ENCODE results near the gene P2RY8. TPM values are rescaled to one million over a fixed set of nuclear protein-coding genes. Genes with fewer than 3 reads are reported as not detected.

The P2RY8 gene
- total RNA-seq, 1 donor from 2014 or later, result not detected

DNA sequence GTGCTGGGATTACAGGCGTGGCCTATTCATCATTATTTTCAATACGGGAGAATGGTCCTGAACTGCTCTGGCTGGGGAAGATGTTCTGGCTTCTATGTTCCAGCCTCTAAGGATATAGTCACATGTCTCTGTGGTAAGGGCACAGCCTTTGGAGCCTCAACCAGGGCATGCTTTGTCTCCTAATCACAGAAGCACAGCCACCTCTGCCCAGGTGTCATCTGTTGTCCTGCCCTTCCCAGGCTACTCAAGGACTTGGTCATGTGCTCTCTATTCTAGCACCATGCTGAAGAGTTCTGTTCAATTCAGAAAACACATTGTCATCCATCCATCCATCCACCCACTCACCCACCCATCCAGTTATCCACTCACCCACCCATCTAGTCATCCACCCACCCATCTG, 113.8 kb downstream of the P2RY8 start:
- DNase-seq (ENCODE audit: low read depth), result no peak

DNA sequence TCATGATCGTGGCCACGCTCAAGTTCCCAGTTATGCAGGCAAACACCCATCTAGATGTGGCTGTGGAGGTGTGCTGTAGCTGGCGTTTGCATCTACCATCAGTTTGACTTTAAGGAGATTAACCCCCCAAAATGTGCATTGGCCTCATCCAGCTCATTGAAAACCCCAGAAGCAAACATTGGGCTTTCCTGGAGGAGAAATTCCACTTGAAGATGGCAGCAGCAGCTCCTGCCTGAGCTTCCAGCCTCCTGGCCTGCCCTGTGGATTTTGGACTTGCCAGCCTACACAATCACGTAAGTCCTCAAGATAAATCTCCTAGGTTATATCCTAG, 114.9 kb downstream of the P2RY8 start:
- TF ChIP-seq, protein P1, sequence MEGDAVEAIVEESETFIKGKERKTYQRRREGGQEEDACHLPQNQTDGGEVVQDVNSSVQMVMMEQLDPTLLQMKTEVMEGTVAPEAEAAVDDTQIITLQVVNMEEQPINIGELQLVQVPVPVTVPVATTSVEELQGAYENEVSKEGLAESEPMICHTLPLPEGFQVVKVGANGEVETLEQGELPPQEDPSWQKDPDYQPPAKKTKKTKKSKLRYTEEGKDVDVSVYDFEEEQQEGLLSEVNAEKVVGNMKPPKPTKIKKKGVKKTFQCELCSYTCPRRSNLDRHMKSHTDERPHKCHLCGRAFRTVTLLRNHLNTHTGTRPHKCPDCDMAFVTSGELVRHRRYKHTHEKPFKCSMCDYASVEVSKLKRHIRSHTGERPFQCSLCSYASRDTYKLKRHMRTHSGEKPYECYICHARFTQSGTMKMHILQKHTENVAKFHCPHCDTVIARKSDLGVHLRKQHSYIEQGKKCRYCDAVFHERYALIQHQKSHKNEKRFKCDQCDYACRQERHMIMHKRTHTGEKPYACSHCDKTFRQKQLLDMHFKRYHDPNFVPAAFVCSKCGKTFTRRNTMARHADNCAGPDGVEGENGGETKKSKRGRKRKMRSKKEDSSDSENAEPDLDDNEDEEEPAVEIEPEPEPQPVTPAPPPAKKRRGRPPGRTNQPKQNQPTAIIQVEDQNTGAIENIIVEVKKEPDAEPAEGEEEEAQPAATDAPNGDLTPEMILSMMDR (conservative IDR thresholded peaks at IDR 0.05; ENCODE audit: low read depth, low read length), result no peak
- no peak overlapping the region for H3K4me3 ChIP-seq (ENCODE audit: low read depth, low read length)
- DNase-seq (ENCODE audit: low read depth), result no peak

More for the DNA sequence above, 113.8 kb downstream of the P2RY8 start:
- TF ChIP-seq, protein P1 (conservative IDR thresholded peaks at IDR 0.05; ENCODE audit: low read depth, low read length), result no peak
- no peak overlapping the region for H3K4me3 ChIP-seq (ENCODE audit: low read depth, low read length)

DNA sequence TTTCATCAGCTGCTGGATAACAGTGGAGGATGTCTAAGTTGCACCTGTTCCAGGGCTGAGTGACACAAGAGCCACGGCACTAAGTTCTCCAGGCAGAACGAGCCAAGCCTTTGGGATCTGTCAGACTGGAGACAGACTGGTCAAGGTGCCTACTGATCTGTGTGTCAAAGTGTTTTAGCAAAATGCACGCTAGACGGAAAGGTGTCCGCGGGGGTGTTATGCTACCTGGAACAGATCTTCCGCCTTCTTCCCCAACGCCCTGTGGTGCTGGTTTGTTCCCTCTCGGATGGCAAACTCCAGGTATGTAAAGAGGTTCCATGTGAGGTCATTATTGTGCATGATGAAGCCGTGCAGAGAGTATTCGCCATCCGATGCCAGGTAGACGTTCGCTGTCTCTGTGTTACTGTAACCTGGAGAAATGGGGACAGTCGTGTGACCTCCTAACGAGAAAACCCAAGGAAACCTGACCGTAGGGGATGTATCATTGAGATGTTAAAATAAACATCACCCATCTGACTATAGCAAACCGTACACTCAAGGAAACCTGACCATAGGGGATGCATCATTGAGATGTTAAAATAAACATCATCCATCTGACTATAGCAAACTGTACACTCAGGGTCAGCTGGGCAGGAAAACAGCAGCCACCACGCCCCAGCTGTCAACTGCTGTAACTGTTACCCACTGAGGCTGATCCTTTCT, 115.4 kb downstream of the P2RY8 start:
- no peak for DNase-seq (ENCODE audit: low read depth)
- TF ChIP-seq, protein P1 (conservative IDR thresholded peaks at IDR 0.05; ENCODE audit: low read depth, low read length), result no peak

DNA sequence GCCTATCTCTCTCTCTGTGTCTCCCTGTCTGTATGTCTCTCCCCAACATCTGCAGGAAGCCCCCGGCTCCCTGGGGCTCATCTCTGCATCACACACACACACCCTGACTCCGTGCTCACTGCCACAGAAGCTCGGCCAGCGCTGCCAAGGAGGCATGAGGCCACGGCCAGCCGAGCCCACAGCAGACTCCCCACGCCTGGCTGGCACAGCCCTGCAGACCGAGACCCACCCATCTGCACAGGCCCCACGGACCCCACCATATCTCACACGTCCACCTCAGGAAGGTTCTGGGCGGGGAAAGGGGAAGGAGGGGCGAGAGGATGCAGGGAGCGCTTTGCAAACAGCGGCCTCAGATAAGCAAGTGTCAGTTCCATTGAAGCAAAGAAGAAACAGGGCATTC, 116.6 kb downstream of the P2RY8 start:
- no peak overlapping the region for H3K4me3 ChIP-seq (ENCODE audit: low read depth, low read length)
- no peak for DNase-seq (ENCODE audit: low read depth)
- TF ChIP-seq, protein P1 (conservative IDR thresholded peaks at IDR 0.05; ENCODE audit: low read depth, low read length), result no peak

More for the DNA sequence above, 115.4 kb downstream of the P2RY8 start:
- no peak overlapping the region for H3K4me3 ChIP-seq (ENCODE audit: low read depth, low read length)

DNA sequence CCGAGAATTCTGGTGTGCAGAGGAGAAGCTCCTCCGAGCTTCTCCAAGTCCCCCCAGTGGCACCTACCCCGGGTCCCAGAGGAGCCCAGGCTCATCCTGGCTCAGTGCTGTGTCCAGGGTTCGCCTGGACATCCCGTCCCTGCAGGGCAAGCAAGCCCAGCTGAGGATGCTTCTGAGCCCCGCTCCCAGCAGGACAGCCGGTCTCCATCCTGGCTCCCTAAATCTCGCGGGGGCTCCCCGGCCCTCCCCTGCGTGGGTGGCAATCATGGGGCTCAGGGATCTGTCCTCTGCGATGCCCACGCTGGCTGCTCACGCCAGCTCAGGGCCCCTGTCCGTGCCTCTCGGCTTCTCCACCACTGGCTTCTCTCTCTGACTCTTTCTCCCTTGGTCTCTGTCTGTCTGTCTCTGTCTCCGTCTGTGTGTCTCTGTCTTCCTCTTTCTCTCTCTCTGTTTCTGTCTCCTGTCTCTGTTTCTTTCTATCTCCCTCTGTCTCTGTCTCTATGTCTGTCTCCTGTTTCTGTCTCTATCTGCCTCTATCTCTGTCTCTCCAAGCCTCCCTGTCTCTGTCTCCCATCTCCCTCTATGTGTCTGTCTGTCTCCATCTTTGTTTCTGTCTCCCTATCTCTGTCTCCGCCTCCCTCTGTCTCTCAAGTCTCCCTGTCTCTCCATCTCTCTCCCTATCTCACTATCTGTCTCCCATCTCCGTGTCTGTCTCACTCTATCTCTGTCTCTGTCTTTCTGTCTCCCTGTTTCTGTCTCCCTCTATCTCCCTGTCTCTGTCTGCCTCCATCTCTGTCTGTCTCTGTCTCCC, 117.2 kb downstream of the P2RY8 start:
- TF ChIP-seq, protein P1 (conservative IDR thresholded peaks at IDR 0.05; ENCODE audit: low read depth, low read length), result no peak
- no peak overlapping the region for H3K4me3 ChIP-seq (ENCODE audit: low read depth, low read length)
- no peak for DNase-seq (ENCODE audit: low read depth)

DNA sequence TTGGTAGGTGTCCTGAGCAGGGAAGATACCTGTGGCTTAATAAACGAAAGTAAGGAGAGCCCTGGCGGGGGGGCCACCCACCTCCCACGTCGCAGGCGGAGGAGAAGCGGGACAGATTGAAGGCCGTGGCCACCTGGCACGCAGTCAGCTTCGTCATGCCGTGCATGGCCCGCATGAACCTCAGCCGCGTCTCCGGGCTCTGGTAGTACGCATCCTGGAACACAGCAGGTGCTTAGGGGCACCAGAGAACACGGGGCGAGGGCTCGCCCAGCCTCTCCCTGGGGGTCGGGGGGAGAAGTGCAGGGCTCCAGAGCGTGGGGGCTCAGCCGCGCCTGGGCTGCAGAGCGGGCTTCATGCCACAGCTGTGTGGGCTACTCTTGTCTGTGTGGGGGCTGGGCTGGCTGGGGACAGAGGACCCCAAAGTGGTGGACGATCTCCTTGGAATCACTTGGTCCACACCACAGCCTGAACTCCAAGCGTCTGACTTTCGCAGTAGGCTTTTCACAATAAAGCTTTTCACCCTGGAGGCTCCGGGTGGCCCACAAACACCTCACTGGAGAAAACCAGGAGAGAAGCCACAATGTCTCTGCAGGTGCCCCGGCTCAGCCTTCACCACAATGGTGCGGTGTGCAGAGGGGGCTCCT, 118.0 kb downstream of the P2RY8 start:
- DNase-seq (ENCODE audit: low read depth), result no peak
- TF ChIP-seq, protein P1 (conservative IDR thresholded peaks at IDR 0.05; ENCODE audit: low read depth, low read length), result no peak
- H3K4me3 ChIP-seq (ENCODE audit: low read depth, low read length), result no peak overlapping the region

Measured in epithelial cell of proximal tubule (primary cell).